Common myeloid progenitor, CD34-positive (primary cell): Measurements from ENCODE around the gene SLC7A7.

Experiments used
- CTCF ChIA-PET: fragments of 350-600 bp; sonication (Branson Sonifier 250); formaldehyde crosslinking; loops from one replicate; lab custom pipeline; 2021; ENCODE audit warnings: antibody characterized with exemption; lab: Charles Lee
- POLR2A ChIA-PET: fragments of 350-600 bp; sonication (Branson Sonifier 250); formaldehyde crosslinking; loops from one replicate; lab custom pipeline; 2021; ENCODE audit warnings: antibody characterized with exemption; lab: Charles Lee
- DNase-seq, 3 donors: peaks; one replicate each; pipeline versions ENCODE4 v3.0.0 to v3.0.0-alpha.2; 2013
- H3K27ac ChIP-seq, 2 experiments: 1 replicate in 1 of 2; 2 replicates in 1 of 2; pipeline ENCODE4 v1.7.0; 2013; ENCODE audit warnings: inconsistent platforms in 2 of 2, low read length in 2 of 2, mild to moderate bottlenecking in 2 of 2, low read depth in 1 of 2, moderate library complexity in 1 of 2; ENCODE audit not compliant: severe bottlenecking in 2 of 2, insufficient read depth in 1 of 2, poor library complexity in 1 of 2
- H3K27me3 ChIP-seq, 5 experiments: replicated peaks in 2 of 5; 1 replicate in 3 of 5; 2 replicates in 2 of 5; pipeline versions ENCODE4 v1.6.1 to v1.7.0; 2013; ENCODE audit warnings: low read length in 4 of 5, mild to moderate bottlenecking in 2 of 5, moderate library complexity in 2 of 5, inconsistent platforms in 1 of 5; ENCODE audit not compliant: insufficient read depth in 5 of 5, control insufficient read depth in 4 of 5
- H3K36me3 ChIP-seq, 4 experiments: 1 replicate in 2 of 4; 2 replicates in 2 of 4; pipeline versions ENCODE4 v1.6.1 to v1.7.0; 2013; ENCODE audit warnings: low read length in 3 of 4, control low read depth in 1 of 4, mild to moderate bottlenecking in 1 of 4; ENCODE audit not compliant: control insufficient read depth in 4 of 4, insufficient read depth in 4 of 4
- H3K4me1 ChIP-seq, 4 experiments: 1 replicate in 3 of 4; 2 replicates in 1 of 4; pipeline versions ENCODE4 v1.6.1 to v1.7.1; 2013; ENCODE audit warnings: low read length in 3 of 4, mild to moderate bottlenecking in 3 of 4, control low read depth in 1 of 4, inconsistent platforms in 1 of 4, moderate library complexity in 1 of 4; ENCODE audit not compliant: control insufficient read depth in 4 of 4, insufficient read depth in 4 of 4; ENCODE audit errors: control extremely low read depth in 1 of 4
- H3K4me3 ChIP-seq, 7 experiments: 1 replicate in 4 of 7; 2 replicates in 3 of 7; pipeline versions ENCODE4 v1.5.1 to v1.7.0; 2013; ENCODE audit warnings: mild to moderate bottlenecking in 7 of 7, low read length in 6 of 7, moderate library complexity in 6 of 7, inconsistent platforms in 2 of 7, low read depth in 2 of 7, control low read depth in 1 of 7; ENCODE audit not compliant: insufficient read depth in 4 of 7, control insufficient read depth in 1 of 7; ENCODE audit errors: extremely low read depth in 1 of 7
- H3K9me3 ChIP-seq, 5 experiments: 1 replicate in 4 of 5; 2 replicates in 1 of 5; pipeline versions ENCODE4 v1.6.1 to v1.7.1; 2013; ENCODE audit warnings: low read length in 4 of 5, mild to moderate bottlenecking in 2 of 5, inconsistent platforms in 1 of 5, low read depth in 1 of 5, moderate library complexity in 1 of 5; ENCODE audit not compliant: control insufficient read depth in 4 of 5, insufficient read depth in 2 of 5; ENCODE audit errors: control extremely low read depth in 1 of 5
- WGBS: methylation state at CpG from one replicate; pipeline ENCODE4 v1.1.5; 2013; ENCODE audit not compliant: insufficient coverage; 5-methylcytosine and 5-hydroxymethylcytosine counted together

Gene SLC7A7

GRCh38 chr14:22774011-22774706 lies 41.1 kb downstream of the SLC7A7 start:
- Histone ChIP-seq H3K36me3 (peaks cover 8 to 52% (median 38%) of the 10 kb centered on the region in 4 experiments), H3K4me1 (no peaks in the 10 kb centered on the region), H3K27me3 (no peaks in the 10 kb centered on the region), H3K27ac (no peak overlapping the region), H3K4me3 (no peak overlapping the region), H3K9me3 (no peaks in the 10 kb centered on the region)
- ChIA-PET CTCF (interaction anchor here (0.8 to 2.7 kb wide), 5 partner anchors 9 to 79 kb away, joined by 3 to 6 read pairs (median 4); no protein-coding TSS in a partner anchor), POLR2A (no interaction called here)
- DNase-seq, result no peak
- WGBS, result 93% methylated on average over 7 of the region's 10 CpGs

GRCh38 chr14:22773162-22774010 lies 41.8 kb downstream of the SLC7A7 start:
- peaks cover 11 to 58% (median 40%) of the 10 kb centered on the region in 4 experiments for H3K36me3 ChIP-seq
- ChIA-PET CTCF (interaction anchor here (0.8 to 2.7 kb wide), 5 partner anchors 8 to 79 kb away, joined by 3 to 6 read pairs (median 4); no protein-coding TSS in a partner anchor), POLR2A (no interaction called here)
- H3K27ac ChIP-seq, result no peak overlapping the region
- no peaks in the 10 kb centered on the region for H3K27me3 ChIP-seq
- no peaks in the 10 kb centered on the region for H3K9me3 ChIP-seq
- H3K4me1 ChIP-seq, result no peaks in the 10 kb centered on the region
- no peak overlapping the region for H3K4me3 ChIP-seq
- WGBS, result 98% methylated on average over 7 of the region's 8 CpGs
- DNase-seq, result no peak

- Histone ChIP-seq H3K9me3 (no peaks in the 10 kb centered on the region), H3K4me3 (no peak overlapping the region), H3K36me3 (peaks cover 12 to 61% (median 43%) of the 10 kb centered on the region in 4 experiments), H3K4me1 (peaks cover 0 to 4% (median 3%) of the 10 kb centered on the region in 4 experiments), H3K27ac (no peak overlapping the region), H3K27me3 (no peaks in the 10 kb centered on the region)
- no peak for DNase-seq
- ChIA-PET CTCF (interaction anchor here (1.6 kb wide), 1 partner anchor 47 kb away, joined by 3 read pairs; no protein-coding TSS in a partner anchor), POLR2A (no interaction called here)
- 100% methylated on average over 1 of the region's 1 CpG for WGBS
Measured at GRCh38 chr14:22772725-22773124, 42.5 kb downstream of the SLC7A7 start.

GRCh38 chr14:22770481-22771187 lies 44.6 kb downstream of the SLC7A7 start:
- DNase-seq, result no peak
- ChIA-PET CTCF (no interaction called here), POLR2A (no interaction called here)
- Histone ChIP-seq H3K27me3 (no peaks in the 10 kb centered on the region), H3K36me3 (peaks cover 12 to 58% (median 43%) of the 10 kb centered on the region in 4 experiments), H3K4me1 (peaks cover 3 to 20% (median 14%) of the 10 kb centered on the region in 4 experiments), H3K27ac (no peak overlapping the region), H3K9me3 (no peaks in the 10 kb centered on the region), H3K4me3 (no peak overlapping the region)
- WGBS, result 96% methylated on average over 6 of the region's 8 CpGs

GRCh38 chr14:22769369-22769768 lies 45.9 kb downstream of the SLC7A7 start:
- Histone ChIP-seq H3K36me3 (peaks cover 12 to 56% (median 42%) of the 10 kb centered on the region in 4 experiments), H3K27me3 (no peaks in the 10 kb centered on the region), H3K9me3 (no peaks in the 10 kb centered on the region), H3K4me1 (peaks cover 3 to 20% (median 15%) of the 10 kb centered on the region in 4 experiments), H3K4me3 (no peak overlapping the region), H3K27ac (no peak overlapping the region)
- no peak for DNase-seq
- CTCF ChIA-PET, result no interaction called here
- 100% methylated on average over 2 of the region's 2 CpGs for WGBS
- POLR2A ChIA-PET, result no interaction called here

GRCh38 chr14:22768947-22769346 lies 46.3 kb downstream of the SLC7A7 start:
- no peak overlapping the region for H3K4me3 ChIP-seq
- H3K36me3 ChIP-seq, result peaks cover 12 to 52% (median 40%) of the 10 kb centered on the region in 4 experiments
- no peaks in the 10 kb centered on the region for H3K27me3 ChIP-seq
- H3K27ac ChIP-seq, result no peak overlapping the region
- H3K4me1 ChIP-seq, result peaks cover 3 to 20% (median 15%) of the 10 kb centered on the region in 4 experiments
- DNase-seq, result no peak
- ChIA-PET POLR2A (no interaction called here), CTCF (no interaction called here)
- WGBS, result 96% methylated on average over 3 of the region's 4 CpGs
- no peaks in the 10 kb centered on the region for H3K9me3 ChIP-seq
